Neural cell (in vitro differentiated cells): Measurements from ENCODE around the gene WDFY3. TPM values are rescaled to one million over a fixed set of nuclear protein-coding genes. Genes with fewer than 3 reads are reported as not detected.

Source experiments
- H2AFZ ChIP-seq: fragments of 200-600, 300-800 bp; sonication (generic), shearing (Covaris generic); 2 replicates; pipeline ENCODE4 v1.6.0; 2014; ENCODE audit warnings: low read depth, mild to moderate bottlenecking, antibody characterized with exemption, low read length, moderate library complexity
- H3F3A ChIP-seq: fragments of 200-600 bp; shearing (Covaris generic); 2 replicates; pipeline ENCODE4 v1.6.1; 2016; ENCODE audit warnings: mild to moderate bottlenecking, moderate library complexity, mixed read lengths, antibody characterized with exemption, low read length; ENCODE audit not compliant: insufficient read depth, poor library complexity, severe bottlenecking
- H3K27ac ChIP-seq: fragments of 200-600, 300-800 bp; sonication (generic), shearing (Covaris generic); 2 replicates; pipeline ENCODE4 v1.5.1; 2014; ENCODE audit warnings: mild to moderate bottlenecking, low read length, moderate library complexity
- H3K27me3 ChIP-seq: fragments of 300-800, 200-600 bp; sonication (generic), shearing (Covaris generic); 2 replicates; pipeline ENCODE4 v1.6.0; 2014; ENCODE audit warnings: mild to moderate bottlenecking, low read depth, low read length, moderate library complexity; ENCODE audit not compliant: insufficient read depth
- H3K36me3 ChIP-seq: fragments of 300-800, 200-600 bp; sonication (generic), shearing (Covaris generic); 2 replicates; pipeline ENCODE4 v1.5.1; 2014; ENCODE audit warnings: mild to moderate bottlenecking, antibody characterized with exemption, low read length, moderate library complexity; ENCODE audit not compliant: insufficient read depth
- H3K4me2 ChIP-seq: fragments of 300-800, 200-600 bp; sonication (generic), shearing (Covaris generic); 2 replicates; pipeline ENCODE4 v1.6.0; 2014; ENCODE audit warnings: mild to moderate bottlenecking, low read length
- H3K4me3 ChIP-seq: fragments of 300-800, 200-600 bp; sonication (generic), shearing (Covaris generic); 2 replicates; pipeline ENCODE4 v1.5.1; 2014; ENCODE audit warnings: mild to moderate bottlenecking, low read length, moderate library complexity
- H3K79me2 ChIP-seq: fragments of 200-600 bp; shearing (Covaris generic); replicated peaks from 2 replicates; pipeline ENCODE4 v1.6.0; 2014; ENCODE audit warnings: mild to moderate bottlenecking, low read length, moderate library complexity; ENCODE audit not compliant: insufficient read depth
- H3K9ac ChIP-seq: fragments of 300-800, 200-600 bp; sonication (generic), shearing (Covaris generic); 2 replicates; pipeline ENCODE4 v1.6.1; 2016; ENCODE audit warnings: mild to moderate bottlenecking, low read length, mixed read lengths
- H3K9me2 ChIP-seq: fragments of 200-600 bp; shearing (Covaris generic); 2 replicates; pipeline ENCODE4 v1.6.1; 2016; ENCODE audit warnings: mild to moderate bottlenecking, low read length, mixed read lengths; ENCODE audit not compliant: insufficient read depth
- H3K9me3 ChIP-seq: fragments of 200-600, 300-800 bp; sonication (generic), shearing (Covaris generic); 2 replicates; pipeline ENCODE4 v1.6.1; 2016; ENCODE audit warnings: mild to moderate bottlenecking, mixed run types, low read length, moderate library complexity, mixed read lengths
- H4K20me1 ChIP-seq: fragments of 200-600 bp; shearing (Covaris generic); 2 replicates; pipeline ENCODE4 v1.6.1; 2016; ENCODE audit warnings: mild to moderate bottlenecking, mixed run types; ENCODE audit not compliant: insufficient read depth
- EP300 ChIP-seq: fragments of 450-650 bp; conservative IDR thresholded peaks from 2 replicates; pipeline ENCODE4 v1.6.1; 2014; ENCODE audit warnings: antibody characterized with exemption, mild to moderate bottlenecking, moderate library complexity; ENCODE audit not compliant: poor library complexity, severe bottlenecking
- EZH2 ChIP-seq: fragments of 200-600, 300-800 bp; shearing (Covaris generic), sonication (generic); IDR thresholded peaks from 2 replicates; pipeline ENCODE4 v1.6.1; 2014; ENCODE audit warnings: antibody characterized with exemption, low read length, borderline replicate concordance, mild to moderate bottlenecking; ENCODE audit not compliant: insufficient read depth, poor library complexity, severe bottlenecking
- MXI1 ChIP-seq: fragments of 450-650 bp; conservative IDR thresholded peaks from 2 replicates; pipeline ENCODE4 v1.6.1; 2014; ENCODE audit warnings: antibody characterized with exemption, mild to moderate bottlenecking; ENCODE audit not compliant: poor library complexity, severe bottlenecking
- POLR2AphosphoS5 ChIP-seq: IDR thresholded peaks from 2 replicates; pipeline ENCODE4 v1.6.1; 2012
- RAD21 ChIP-seq: fragments of 450-650 bp; conservative IDR thresholded peaks from 2 replicates; pipeline ENCODE4 v1.6.1; 2014; ENCODE audit warnings: antibody characterized with exemption, mild to moderate bottlenecking, moderate library complexity
- SMC3 ChIP-seq: fragments of 450-650 bp; conservative IDR thresholded peaks from 2 replicates; pipeline ENCODE4 v1.6.1; 2014; ENCODE audit warnings: antibody characterized with exemption, mild to moderate bottlenecking, moderate library complexity; ENCODE audit not compliant: poor library complexity
- TAF1 ChIP-seq: IDR thresholded peaks from 2 replicates; pipeline ENCODE4 v1.6.1; 2012; ENCODE audit warnings: low read depth
- polyA plus RNA-seq: library from polyadenylated mRNA; depleted of rRNA; stranded (reverse); fragments of >200 nt; gene quantifications from 2 replicates; pipeline ENCODE4 v1.2.3, GENCODE V29; 2014
- TF ChIP-seq, protein P1 (sequence below): fragments of 450-650 bp; IDR thresholded peaks from 2 replicates; pipeline ENCODE4 v1.5.1; 2014; ENCODE audit warnings: antibody characterized with exemption, mild to moderate bottlenecking, moderate library complexity; ENCODE audit not compliant: poor library complexity, severe bottlenecking
- TF ChIP-seq, protein P2 (sequence below): IDR thresholded peaks from 2 replicates; pipeline ENCODE4 v1.6.1; 2012; ENCODE audit warnings: borderline replicate concordance

The WDFY3 gene
- polyA plus RNA-seq, 1 donor from 2014 or later, result 39.8 TPM

DNA sequence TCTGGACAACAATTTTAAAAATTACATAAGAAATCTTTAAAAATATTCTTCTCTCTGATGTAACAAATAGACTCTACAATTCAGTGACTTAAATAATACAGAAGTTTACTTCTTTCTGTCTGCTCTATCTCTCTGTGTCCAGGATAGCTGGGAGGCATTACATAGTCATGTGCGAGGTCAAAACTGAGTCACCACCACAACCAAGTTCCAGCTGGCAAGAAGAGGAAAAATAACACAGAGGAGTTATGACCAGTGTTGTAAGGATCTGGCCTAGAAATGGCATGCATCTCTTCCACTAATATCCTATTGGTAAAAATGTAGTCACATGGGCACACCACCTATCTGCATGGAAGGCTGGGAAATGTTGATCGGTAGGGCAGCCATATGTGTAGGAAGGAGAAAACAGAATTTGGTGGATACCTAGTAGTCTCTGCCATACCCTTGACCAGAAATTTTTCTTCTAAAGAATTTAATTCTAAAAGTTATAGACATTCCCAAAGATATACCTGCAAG, 39.4 kb upstream of the WDFY3 start:
- H3K9ac ChIP-seq, result no peak overlapping the region
- no peaks in the 10 kb centered on the region for H3F3A ChIP-seq
- H3K27ac ChIP-seq, result no peak overlapping the region
- no peaks in the 10 kb centered on the region for H3K27me3 ChIP-seq
- H4K20me1 ChIP-seq, result no peaks in the 10 kb centered on the region
- no peak overlapping the region for H3K4me2 ChIP-seq
- H3K4me3 ChIP-seq, result no peak overlapping the region
- no peaks in the 10 kb centered on the region for H3K9me2 ChIP-seq
- no peaks in the 10 kb centered on the region for H3K36me3 ChIP-seq
- H3K79me2 ChIP-seq, result no peaks in the 10 kb centered on the region
- H3K9me3 ChIP-seq, result no peaks in the 10 kb centered on the region
- no peak overlapping the region for H2AFZ ChIP-seq
- no peak for TF ChIP-seq EP300
- no peak for TF ChIP-seq RAD21
- TF ChIP-seq MXI1, result no peak
- TF ChIP-seq, protein P1, sequence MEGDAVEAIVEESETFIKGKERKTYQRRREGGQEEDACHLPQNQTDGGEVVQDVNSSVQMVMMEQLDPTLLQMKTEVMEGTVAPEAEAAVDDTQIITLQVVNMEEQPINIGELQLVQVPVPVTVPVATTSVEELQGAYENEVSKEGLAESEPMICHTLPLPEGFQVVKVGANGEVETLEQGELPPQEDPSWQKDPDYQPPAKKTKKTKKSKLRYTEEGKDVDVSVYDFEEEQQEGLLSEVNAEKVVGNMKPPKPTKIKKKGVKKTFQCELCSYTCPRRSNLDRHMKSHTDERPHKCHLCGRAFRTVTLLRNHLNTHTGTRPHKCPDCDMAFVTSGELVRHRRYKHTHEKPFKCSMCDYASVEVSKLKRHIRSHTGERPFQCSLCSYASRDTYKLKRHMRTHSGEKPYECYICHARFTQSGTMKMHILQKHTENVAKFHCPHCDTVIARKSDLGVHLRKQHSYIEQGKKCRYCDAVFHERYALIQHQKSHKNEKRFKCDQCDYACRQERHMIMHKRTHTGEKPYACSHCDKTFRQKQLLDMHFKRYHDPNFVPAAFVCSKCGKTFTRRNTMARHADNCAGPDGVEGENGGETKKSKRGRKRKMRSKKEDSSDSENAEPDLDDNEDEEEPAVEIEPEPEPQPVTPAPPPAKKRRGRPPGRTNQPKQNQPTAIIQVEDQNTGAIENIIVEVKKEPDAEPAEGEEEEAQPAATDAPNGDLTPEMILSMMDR, result no peak
- TF ChIP-seq SMC3, result no peak
- TF ChIP-seq, protein P2, sequence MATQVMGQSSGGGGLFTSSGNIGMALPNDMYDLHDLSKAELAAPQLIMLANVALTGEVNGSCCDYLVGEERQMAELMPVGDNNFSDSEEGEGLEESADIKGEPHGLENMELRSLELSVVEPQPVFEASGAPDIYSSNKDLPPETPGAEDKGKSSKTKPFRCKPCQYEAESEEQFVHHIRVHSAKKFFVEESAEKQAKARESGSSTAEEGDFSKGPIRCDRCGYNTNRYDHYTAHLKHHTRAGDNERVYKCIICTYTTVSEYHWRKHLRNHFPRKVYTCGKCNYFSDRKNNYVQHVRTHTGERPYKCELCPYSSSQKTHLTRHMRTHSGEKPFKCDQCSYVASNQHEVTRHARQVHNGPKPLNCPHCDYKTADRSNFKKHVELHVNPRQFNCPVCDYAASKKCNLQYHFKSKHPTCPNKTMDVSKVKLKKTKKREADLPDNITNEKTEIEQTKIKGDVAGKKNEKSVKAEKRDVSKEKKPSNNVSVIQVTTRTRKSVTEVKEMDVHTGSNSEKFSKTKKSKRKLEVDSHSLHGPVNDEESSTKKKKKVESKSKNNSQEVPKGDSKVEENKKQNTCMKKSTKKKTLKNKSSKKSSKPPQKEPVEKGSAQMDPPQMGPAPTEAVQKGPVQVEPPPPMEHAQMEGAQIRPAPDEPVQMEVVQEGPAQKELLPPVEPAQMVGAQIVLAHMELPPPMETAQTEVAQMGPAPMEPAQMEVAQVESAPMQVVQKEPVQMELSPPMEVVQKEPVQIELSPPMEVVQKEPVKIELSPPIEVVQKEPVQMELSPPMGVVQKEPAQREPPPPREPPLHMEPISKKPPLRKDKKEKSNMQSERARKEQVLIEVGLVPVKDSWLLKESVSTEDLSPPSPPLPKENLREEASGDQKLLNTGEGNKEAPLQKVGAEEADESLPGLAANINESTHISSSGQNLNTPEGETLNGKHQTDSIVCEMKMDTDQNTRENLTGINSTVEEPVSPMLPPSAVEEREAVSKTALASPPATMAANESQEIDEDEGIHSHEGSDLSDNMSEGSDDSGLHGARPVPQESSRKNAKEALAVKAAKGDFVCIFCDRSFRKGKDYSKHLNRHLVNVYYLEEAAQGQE, result no peak
- TF ChIP-seq EZH2, result no peak
- TF ChIP-seq TAF1, result no peak
- TF ChIP-seq POLR2AphosphoS5, result no peak

DNA sequence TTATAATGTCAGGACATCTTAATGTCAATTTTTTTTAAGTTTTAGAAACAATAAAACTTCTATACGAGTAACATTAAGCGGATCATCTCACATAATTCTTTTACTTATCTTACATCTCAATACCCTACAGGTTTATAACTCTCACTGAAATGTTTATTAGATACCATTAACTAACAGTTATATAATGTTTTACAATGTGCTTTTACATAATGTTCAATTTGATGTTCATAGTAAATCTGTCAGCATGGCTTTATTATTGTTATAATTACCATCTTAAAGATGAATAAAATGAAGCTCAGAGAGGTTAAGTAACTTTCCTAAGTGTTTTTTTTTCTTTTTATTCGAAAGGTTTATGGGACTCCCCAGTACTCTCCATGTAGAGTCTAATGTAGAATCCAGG, 33.9 kb upstream of the WDFY3 start:
- Histone ChIP-seq H3K36me3 (no peaks in the 10 kb centered on the region), H3K27ac (no peak overlapping the region), H3K4me3 (no peak overlapping the region), H4K20me1 (no peaks in the 10 kb centered on the region), H3K9me2 (no peaks in the 10 kb centered on the region), H3K9me3 (no peaks in the 10 kb centered on the region), H3K27me3 (no peaks in the 10 kb centered on the region), H3K79me2 (no peaks in the 10 kb centered on the region), H3K4me2 (no peak overlapping the region), H3F3A (no peaks in the 10 kb centered on the region), H2AFZ (no peak overlapping the region), H3K9ac (no peak overlapping the region)
- TF ChIP-seq, protein P2, result no peak
- TF ChIP-seq MXI1, result no peak
- no peak for TF ChIP-seq RAD21
- TF ChIP-seq TAF1, result no peak
- no peak for TF ChIP-seq SMC3
- TF ChIP-seq, protein P1, result no peak
- TF ChIP-seq EZH2, result no peak
- no peak for TF ChIP-seq POLR2AphosphoS5
- no peak for TF ChIP-seq EP300
